ENCODE measurements around the gene RGSL1.

Gene RGSL1

GRCh38 chr1:182484067-182484466 is 34.1 kb downstream of the RGSL1 start:
- no peak for TF ChIP-seq ZFP30 (CRISPR knock-in tag; IDR thresholded peaks at IDR 0.05)
- TF ChIP-seq PPARA (CRISPR knock-in tag; IDR thresholded peaks at IDR 0.05; ENCODE audit: borderline replicate concordance): no peak
- no peak for TF ChIP-seq ZFP3 (CRISPR knock-in tag; IDR thresholded peaks at IDR 0.05)
- no peak for TF ChIP-seq TCF4 (CRISPR knock-in tag; IDR thresholded peaks at IDR 0.05; ENCODE audit: borderline replicate concordance)
- no peak for TF ChIP-seq RARB (CRISPR knock-in tag; IDR thresholded peaks at IDR 0.05)
- no peak for TF ChIP-seq ZC3H10 (CRISPR knock-in tag; IDR thresholded peaks at IDR 0.05)
- no peak for TF ChIP-seq ARNTL (CRISPR knock-in tag; IDR thresholded peaks at IDR 0.05; ENCODE audit: borderline replicate concordance, low read depth)
- TF ChIP-seq CSDC2 (CRISPR knock-in tag; IDR thresholded peaks at IDR 0.05): no peak
- no peak for TF ChIP-seq ESRRG (CRISPR knock-in tag; IDR thresholded peaks at IDR 0.05)
- TF ChIP-seq ZNF70 (CRISPR knock-in tag; IDR thresholded peaks at IDR 0.05): no peak
- TF ChIP-seq TSHZ2 (CRISPR knock-in tag; IDR thresholded peaks at IDR 0.05): no peak
- TF ChIP-seq POU6F1 (CRISPR knock-in tag; IDR thresholded peaks at IDR 0.05; ENCODE audit: borderline replicate concordance, low read depth): no peak
- TF ChIP-seq CSRNP3 (CRISPR knock-in tag; IDR thresholded peaks at IDR 0.05): no peak
- TF ChIP-seq OSR1 (CRISPR knock-in tag; IDR thresholded peaks at IDR 0.05): no peak
- no peak for TF ChIP-seq SNAI2 (CRISPR knock-in tag; IDR thresholded peaks at IDR 0.05)
- no peak for TF ChIP-seq TOX (CRISPR knock-in tag; IDR thresholded peaks at IDR 0.05; ENCODE audit: borderline replicate concordance)
- no peak for TF ChIP-seq GLIS3 (CRISPR knock-in tag; IDR thresholded peaks at IDR 0.05)
- TF ChIP-seq BACH2 (CRISPR knock-in tag; IDR thresholded peaks at IDR 0.05; ENCODE audit: borderline replicate concordance): no peak
- ATAC-seq: no peak

- no peak for TF ChIP-seq ZNF565 (CRISPR knock-in tag; conservative IDR thresholded peaks at IDR 0.05; ENCODE audit: low read depth)
- TF ChIP-seq ZFP30 (CRISPR knock-in tag; IDR thresholded peaks at IDR 0.05): no peak
- no peak for TF ChIP-seq TOX (CRISPR knock-in tag; IDR thresholded peaks at IDR 0.05; ENCODE audit: borderline replicate concordance)
- TF ChIP-seq CREB5 (CRISPR knock-in tag; IDR thresholded peaks at IDR 0.05; ENCODE audit: low read depth): no peak
- TF ChIP-seq ZNF8 (CRISPR knock-in tag; IDR thresholded peaks at IDR 0.05): no peak
- TF ChIP-seq ESRRG (CRISPR knock-in tag; IDR thresholded peaks at IDR 0.05): no peak
- TF ChIP-seq PPARA (CRISPR knock-in tag; IDR thresholded peaks at IDR 0.05; ENCODE audit: borderline replicate concordance): no peak
- TF ChIP-seq PATZ1 (CRISPR knock-in tag; IDR thresholded peaks at IDR 0.05; ENCODE audit: borderline replicate concordance): no peak
- no peak for TF ChIP-seq SNAI2 (CRISPR knock-in tag; IDR thresholded peaks at IDR 0.05)
- TF ChIP-seq RARB (CRISPR knock-in tag; IDR thresholded peaks at IDR 0.05): no peak
- no peak for TF ChIP-seq CSDC2 (CRISPR knock-in tag; IDR thresholded peaks at IDR 0.05)
- no peak for TF ChIP-seq CSRNP3 (CRISPR knock-in tag; IDR thresholded peaks at IDR 0.05)
- TF ChIP-seq BACH2 (CRISPR knock-in tag; IDR thresholded peaks at IDR 0.05; ENCODE audit: borderline replicate concordance): no peak
- no peak for TF ChIP-seq ISL1 (CRISPR knock-in tag; IDR thresholded peaks at IDR 0.05)
- no peak for TF ChIP-seq POU6F1 (CRISPR knock-in tag; IDR thresholded peaks at IDR 0.05; ENCODE audit: borderline replicate concordance, low read depth)
- no peak; the same call in 2 of the 3 replicates for ATAC-seq
Observed at GRCh38 chr1:182484531-182485257, 34.7 kb downstream of the RGSL1 start.

All from SK-N-SH treated with all-trans-retinoic acid at 6 μM for 48 hours (cell line).